NOMO-1 treated with DMSO at 0.1 percent for 48 hours (cell line): ENCODE measurements around the gene USP3.

Experiments used
- DNase-seq: peaks from one replicate; lab custom pipeline; 2025; ENCODE audit not compliant: unreplicated experiment; lab: John Stamatoyannopoulos, UW

The USP3 gene

GRCh38 chr15:63504247-63504978 is at the start of gene USP3:
Gene USP3, plus strand, starts transcription at chr15:63504593. Its CDS starts 147 bp downstream, at chr15:63504740.
- peak; percentile 90 for DNase-seq

- DNase-seq, result peak; percentile 50
These were observed 48.1 kb upstream of the USP3 start for GRCh38 chr15:63456258-63456657.

- no peak for DNase-seq
These were observed 47.0 kb upstream of the USP3 start for GRCh38 chr15:63457379-63457778.

- no peak for DNase-seq
These were observed 46.4 kb upstream of the USP3 start for GRCh38 chr15:63458026-63458425.

- no peak for DNase-seq
These were observed 45.5 kb upstream of the USP3 start for GRCh38 chr15:63458794-63459395.

GRCh38 chr15:63460210-63461155 is 43.9 kb upstream of the USP3 start:
- DNase-seq, result no peak

GRCh38 chr15:63461230-63461985 is 43.0 kb upstream of the USP3 start:
- DNase-seq, result no peak

GRCh38 chr15:63462088-63462487 is 42.3 kb upstream of the USP3 start:
- no peak for DNase-seq

- DNase-seq, result no peak
These were observed 41.4 kb upstream of the USP3 start for GRCh38 chr15:63463036-63463435.

- DNase-seq, result no peak
These were observed 40.6 kb upstream of the USP3 start for GRCh38 chr15:63463793-63464192.

- no peak for DNase-seq
These were observed 39.3 kb upstream of the USP3 start for GRCh38 chr15:63465104-63465503.

GRCh38 chr15:63466378-63467192 is 37.8 kb upstream of the USP3 start:
- peak; percentile 72 for DNase-seq

GRCh38 chr15:63469190-63469589 is 35.2 kb upstream of the USP3 start:
- no peak for DNase-seq

- no peak for DNase-seq
These were observed 34.4 kb upstream of the USP3 start for GRCh38 chr15:63469984-63470383.

- no peak for DNase-seq
These were observed 31.2 kb upstream of the USP3 start for GRCh38 chr15:63473007-63473748.

- no peak for DNase-seq
These were observed 30.7 kb upstream of the USP3 start for GRCh38 chr15:63473749-63473998.

- DNase-seq, result no peak
These were observed 30.2 kb upstream of the USP3 start for GRCh38 chr15:63473999-63474809.

- peak; percentile 79 for DNase-seq
These were observed 29.5 kb upstream of the USP3 start for GRCh38 chr15:63474810-63475316.

- no peak for DNase-seq
These were observed 28.7 kb upstream of the USP3 start for GRCh38 chr15:63475707-63476106.
